Neural cell (in vitro differentiated cells): ENCODE results near the gene MTERF2.

Experiments used
- CTCF ChIP-seq: fragments of 450-650 bp; IDR thresholded peaks from 2 replicates; pipeline ENCODE4 v1.5.1; 2014; ENCODE audit warnings: antibody characterized with exemption, mild to moderate bottlenecking, moderate library complexity; ENCODE audit not compliant: poor library complexity, severe bottlenecking
- EP300 ChIP-seq: fragments of 450-650 bp; conservative IDR thresholded peaks from 2 replicates; pipeline ENCODE4 v1.6.1; 2014; ENCODE audit warnings: antibody characterized with exemption, mild to moderate bottlenecking, moderate library complexity; ENCODE audit not compliant: poor library complexity, severe bottlenecking
- EZH2 ChIP-seq: fragments of 200-600, 300-800 bp; shearing (Covaris generic), sonication (generic); IDR thresholded peaks from 2 replicates; pipeline ENCODE4 v1.6.1; 2014; ENCODE audit warnings: antibody characterized with exemption, low read length, borderline replicate concordance, mild to moderate bottlenecking; ENCODE audit not compliant: insufficient read depth, poor library complexity, severe bottlenecking
- MXI1 ChIP-seq: fragments of 450-650 bp; conservative IDR thresholded peaks from 2 replicates; pipeline ENCODE4 v1.6.1; 2014; ENCODE audit warnings: antibody characterized with exemption, mild to moderate bottlenecking; ENCODE audit not compliant: poor library complexity, severe bottlenecking
- POLR2AphosphoS5 ChIP-seq: IDR thresholded peaks from 2 replicates; pipeline ENCODE4 v1.6.1; 2012
- RAD21 ChIP-seq: fragments of 450-650 bp; conservative IDR thresholded peaks from 2 replicates; pipeline ENCODE4 v1.6.1; 2014; ENCODE audit warnings: antibody characterized with exemption, mild to moderate bottlenecking, moderate library complexity
- REST ChIP-seq: IDR thresholded peaks from 2 replicates; pipeline ENCODE4 v1.6.1; 2012; ENCODE audit warnings: borderline replicate concordance
- SMC3 ChIP-seq: fragments of 450-650 bp; conservative IDR thresholded peaks from 2 replicates; pipeline ENCODE4 v1.6.1; 2014; ENCODE audit warnings: antibody characterized with exemption, mild to moderate bottlenecking, moderate library complexity; ENCODE audit not compliant: poor library complexity
- TAF1 ChIP-seq: IDR thresholded peaks from 2 replicates; pipeline ENCODE4 v1.6.1; 2012; ENCODE audit warnings: low read depth

GRCh38 chr12:106971065-106971464, 15.9 kb downstream of the MTERF2 start:
- TF ChIP-seq CTCF (no peak), REST (no peak), EP300 (no peak), POLR2AphosphoS5 (no peak), EZH2 (no peak), MXI1 (no peak), RAD21 (no peak), SMC3 (no peak), TAF1 (no peak)
